K562 (cell line): ENCODE data around the gene BIRC7. TPM values are rescaled to one million over a fixed set of nuclear protein-coding genes. Genes with fewer than 3 reads are reported as not detected.

ENCODE experiments used
- ARID1B ChIP-seq: fragments of 450-650 bp; IDR thresholded peaks from 2 replicates; pipeline ENCODE4 v1.6.1; 2016; ENCODE audit warnings: antibody characterized with exemption, mild to moderate bottlenecking, inconsistent platforms
- BHLHE40 ChIP-seq: IDR thresholded peaks from 2 replicates; pipeline ENCODE4 v1.6.1; 2011; ENCODE audit warnings: low read length, improper control_type of control experiment
- COPS2 ChIP-seq: fragments of 450-650 bp; conservative IDR thresholded peaks from 2 replicates; pipeline ENCODE4 v1.6.1; 2016; ENCODE audit warnings: mild to moderate bottlenecking, moderate library complexity
- DPF2 ChIP-seq: fragments of 450-650 bp; IDR thresholded peaks from 2 replicates; pipeline ENCODE4 v1.6.1; 2016
- EP300 ChIP-seq: IDR thresholded peaks from 2 replicates; pipeline ENCODE4 v1.6.1; 2012; ENCODE audit warnings: low read length, improper control_type of control experiment
- FOXJ2 ChIP-seq: fragments of 200-800 bp; sonication (Bioruptor generic); IDR thresholded peaks from 2 replicates; pipeline ENCODE4 v1.6.1; 2016; ENCODE audit warnings: missing genetic modification characterization, missing compliant biosample characterization
- GTF2F1 ChIP-seq: IDR thresholded peaks from 2 replicates; pipeline ENCODE4 v1.6.1; 2011; ENCODE audit warnings: low read depth, low read length, improper control_type of control experiment
- MTA2 ChIP-seq: fragments of 450-650 bp; IDR thresholded peaks from 2 replicates; pipeline ENCODE4 v1.6.1; 2016; ENCODE audit warnings: low read depth
- PRMT5 ChIP-seq: sonication (generic); formaldehyde crosslinking; IDR thresholded peaks from 2 replicates; pipeline ENCODE4 v1.5.0; 2020; ENCODE audit warnings: missing genetic modification reagents
- PTRF ChIP-seq: fragments of 450-650 bp; IDR thresholded peaks from 2 replicates; pipeline ENCODE4 v1.6.1; 2016; ENCODE audit warnings: mild to moderate bottlenecking, missing genetic modification characterization, missing compliant biosample characterization
- RBFOX2 ChIP-seq: fragments of 200-400 bp; formaldehyde crosslinking; IDR thresholded peaks from 2 replicates; pipeline ENCODE4 v1.6.1; 2017; ENCODE audit warnings: low read depth, mild to moderate bottlenecking, low read length, moderate library complexity
- TEAD4 ChIP-seq, 2 experiments: sonication (generic) in 1 of 2; formaldehyde crosslinking in 1 of 2; IDR thresholded peaks; 2 replicates each; pipeline versions ENCODE4 v1.6.1 to v1.8.0; 2012 to 2022; ENCODE audit warnings: borderline replicate concordance in 1 of 2, inconsistent platforms in 1 of 2, low read length in 1 of 2, mild to moderate bottlenecking in 1 of 2, missing genetic modification reagents in 1 of 2
- THAP12 ChIP-seq: fragments of 250-450 bp; sonication (Bioruptor Pico); IDR thresholded peaks from 2 replicates; pipeline ENCODE4 v1.9.0; 2021; ENCODE audit warnings: mild to moderate bottlenecking, inconsistent platforms
- ZFP30 ChIP-seq: fragments of 250-450 bp; sonication (Bioruptor Pico); IDR thresholded peaks from 2 replicates; pipeline ENCODE4 v1.8.0; 2022; ENCODE audit warnings: moderate library complexity, mild to moderate bottlenecking, inconsistent platforms, borderline replicate concordance
- ZNF23 ChIP-seq: fragments of 250-450 bp; sonication (Bioruptor Pico); IDR thresholded peaks from 2 replicates; pipeline ENCODE4 v1.4.0; 2020; ENCODE audit warnings: mild to moderate bottlenecking
- ZNF717 ChIP-seq: fragments of 250-450 bp; sonication (Bioruptor Pico); IDR thresholded peaks from 2 replicates; pipeline ENCODE4 v1.5.0; 2021
- polyA plus RNA-seq, 8 experiments: library from polyadenylated mRNA; depleted of rRNA in 4 of 8; stranded (reverse) in 5 of 8; unstranded in 3 of 8; fragments of >200 nt; fragmentation: Nextera tagmentation in 2 of 8; fragmentation: Illumina TruSeq in 1 of 8; extraction: Ambion mirVana in 2 of 8; extraction: Trizol in 1 of 8; gene quantifications; 2 replicates each; pipeline versions ENCODE4 v1.2.1 to v1.2.3, GENCODE V29; 2011 to 2014; ENCODE audit warnings: inconsistent platforms in 1 of 8, missing spikeins in 1 of 8
- total RNA-seq, 7 experiments: library from RNA; depleted of rRNA in 6 of 7; stranded (reverse); fragments of >200 nt in 6 of 7; fragmentation: Illumina TruSeq in 2 of 7; extraction: Trizol in 2 of 7; gene quantifications; 2 replicates each; pipeline versions ENCODE4 v1.2.1 to v1.2.3, GENCODE V29; 2011 to 2021; ENCODE audit warnings: low replicate concordance in 1 of 7
- TF ChIP-seq, protein P1 (sequence below): sonication (generic); formaldehyde crosslinking; IDR thresholded peaks from 2 replicates; pipeline ENCODE4 v1.8.1; 2023; ENCODE audit warnings: mild to moderate bottlenecking, missing genetic modification reagents
- TF ChIP-seq, protein P2 (sequence below): fragments of 150-350 bp; conservative IDR thresholded peaks from 2 replicates; pipeline ENCODE4 v1.6.1; 2014; ENCODE audit warnings: low read length
- TF ChIP-seq, protein P3 (sequence below): fragments of 450-650 bp; IDR thresholded peaks from 2 replicates; pipeline ENCODE4 v1.6.1; 2018; ENCODE audit not compliant: partially characterized antibody

The BIRC7 gene
- total and polyA plus RNA-seq, 9 of the 15 experiments (the other 6 are each of a cell fraction or from before 2014, with no cell fraction given) = 0.14 to 0.19 (median 0.16) TPM; not detected in 5

DNA sequence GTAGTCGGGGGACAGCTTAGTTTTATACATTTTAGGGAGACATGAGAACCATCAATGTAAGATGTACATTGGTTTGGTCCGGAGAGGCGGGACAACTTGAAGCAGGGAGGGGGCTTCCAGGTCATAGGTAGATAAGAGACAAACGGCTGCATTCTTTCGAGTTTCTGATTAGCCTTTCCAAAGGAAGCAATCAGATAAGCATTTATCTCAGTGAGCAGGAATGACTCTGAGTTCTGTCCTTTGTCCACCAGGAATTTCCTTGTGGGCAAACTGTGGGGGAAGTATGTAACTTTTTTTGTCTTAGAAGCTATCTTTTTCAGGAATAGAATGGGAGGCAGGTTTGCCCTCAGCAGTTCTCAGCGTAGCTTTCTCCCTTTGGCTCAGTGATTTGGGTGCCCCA lies 21.2 kb upstream of the BIRC7 start (continued):
- TF ChIP-seq TEAD4 (IDR thresholded peaks at IDR 0.05; ENCODE audit: low read length) (peak; percentile 42; the same call in 1 of the 2 replicates), TEAD4 (CRISPR knock-in tag; IDR thresholded peaks at IDR 0.05; ENCODE audit: borderline replicate concordance) (no peak), PRMT5 (no peak), THAP12 (CRISPR knock-in tag) (no peak), MTA2 (no peak), EP300 (peak; percentile 67; the same call in 1 of the 2 replicates), PTRF (tag) (no peak), FOXJ2 (tag) (no peak), COPS2 (no peak), DPF2 (peak; percentile 38; the same call in 1 of the 2 replicates), GTF2F1 (no peak), ZFP30 (CRISPR knock-in tag) (no peak), ZNF23 (CRISPR knock-in tag) (no peak), BHLHE40 (no peak), ARID1B (peak; percentile 71), RBFOX2 (no peak), ZNF717 (CRISPR knock-in tag) (no peak)
- TF ChIP-seq, protein P1, sequence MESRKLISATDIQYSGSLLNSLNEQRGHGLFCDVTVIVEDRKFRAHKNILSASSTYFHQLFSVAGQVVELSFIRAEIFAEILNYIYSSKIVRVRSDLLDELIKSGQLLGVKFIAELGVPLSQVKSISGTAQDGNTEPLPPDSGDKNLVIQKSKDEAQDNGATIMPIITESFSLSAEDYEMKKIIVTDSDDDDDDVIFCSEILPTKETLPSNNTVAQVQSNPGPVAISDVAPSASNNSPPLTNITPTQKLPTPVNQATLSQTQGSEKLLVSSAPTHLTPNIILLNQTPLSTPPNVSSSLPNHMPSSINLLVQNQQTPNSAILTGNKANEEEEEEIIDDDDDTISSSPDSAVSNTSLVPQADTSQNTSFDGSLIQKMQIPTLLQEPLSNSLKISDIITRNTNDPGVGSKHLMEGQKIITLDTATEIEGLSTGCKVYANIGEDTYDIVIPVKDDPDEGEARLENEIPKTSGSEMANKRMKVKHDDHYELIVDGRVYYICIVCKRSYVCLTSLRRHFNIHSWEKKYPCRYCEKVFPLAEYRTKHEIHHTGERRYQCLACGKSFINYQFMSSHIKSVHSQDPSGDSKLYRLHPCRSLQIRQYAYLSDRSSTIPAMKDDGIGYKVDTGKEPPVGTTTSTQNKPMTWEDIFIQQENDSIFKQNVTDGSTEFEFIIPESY (CRISPR knock-in tag) = no peak
- TF ChIP-seq, protein P2, sequence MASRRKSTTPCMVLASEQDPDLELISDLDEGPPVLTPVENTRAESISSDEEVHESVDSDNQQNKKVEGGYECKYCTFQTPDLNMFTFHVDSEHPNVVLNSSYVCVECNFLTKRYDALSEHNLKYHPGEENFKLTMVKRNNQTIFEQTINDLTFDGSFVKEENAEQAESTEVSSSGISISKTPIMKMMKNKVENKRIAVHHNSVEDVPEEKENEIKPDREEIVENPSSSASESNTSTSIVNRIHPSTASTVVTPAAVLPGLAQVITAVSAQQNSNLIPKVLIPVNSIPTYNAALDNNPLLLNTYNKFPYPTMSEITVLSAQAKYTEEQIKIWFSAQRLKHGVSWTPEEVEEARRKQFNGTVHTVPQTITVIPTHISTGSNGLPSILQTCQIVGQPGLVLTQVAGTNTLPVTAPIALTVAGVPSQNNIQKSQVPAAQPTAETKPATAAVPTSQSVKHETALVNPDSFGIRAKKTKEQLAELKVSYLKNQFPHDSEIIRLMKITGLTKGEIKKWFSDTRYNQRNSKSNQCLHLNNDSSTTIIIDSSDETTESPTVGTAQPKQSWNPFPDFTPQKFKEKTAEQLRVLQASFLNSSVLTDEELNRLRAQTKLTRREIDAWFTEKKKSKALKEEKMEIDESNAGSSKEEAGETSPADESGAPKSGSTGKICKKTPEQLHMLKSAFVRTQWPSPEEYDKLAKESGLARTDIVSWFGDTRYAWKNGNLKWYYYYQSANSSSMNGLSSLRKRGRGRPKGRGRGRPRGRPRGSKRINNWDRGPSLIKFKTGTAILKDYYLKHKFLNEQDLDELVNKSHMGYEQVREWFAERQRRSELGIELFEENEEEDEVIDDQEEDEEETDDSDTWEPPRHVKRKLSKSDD = no peak
- TF ChIP-seq, protein P3, sequence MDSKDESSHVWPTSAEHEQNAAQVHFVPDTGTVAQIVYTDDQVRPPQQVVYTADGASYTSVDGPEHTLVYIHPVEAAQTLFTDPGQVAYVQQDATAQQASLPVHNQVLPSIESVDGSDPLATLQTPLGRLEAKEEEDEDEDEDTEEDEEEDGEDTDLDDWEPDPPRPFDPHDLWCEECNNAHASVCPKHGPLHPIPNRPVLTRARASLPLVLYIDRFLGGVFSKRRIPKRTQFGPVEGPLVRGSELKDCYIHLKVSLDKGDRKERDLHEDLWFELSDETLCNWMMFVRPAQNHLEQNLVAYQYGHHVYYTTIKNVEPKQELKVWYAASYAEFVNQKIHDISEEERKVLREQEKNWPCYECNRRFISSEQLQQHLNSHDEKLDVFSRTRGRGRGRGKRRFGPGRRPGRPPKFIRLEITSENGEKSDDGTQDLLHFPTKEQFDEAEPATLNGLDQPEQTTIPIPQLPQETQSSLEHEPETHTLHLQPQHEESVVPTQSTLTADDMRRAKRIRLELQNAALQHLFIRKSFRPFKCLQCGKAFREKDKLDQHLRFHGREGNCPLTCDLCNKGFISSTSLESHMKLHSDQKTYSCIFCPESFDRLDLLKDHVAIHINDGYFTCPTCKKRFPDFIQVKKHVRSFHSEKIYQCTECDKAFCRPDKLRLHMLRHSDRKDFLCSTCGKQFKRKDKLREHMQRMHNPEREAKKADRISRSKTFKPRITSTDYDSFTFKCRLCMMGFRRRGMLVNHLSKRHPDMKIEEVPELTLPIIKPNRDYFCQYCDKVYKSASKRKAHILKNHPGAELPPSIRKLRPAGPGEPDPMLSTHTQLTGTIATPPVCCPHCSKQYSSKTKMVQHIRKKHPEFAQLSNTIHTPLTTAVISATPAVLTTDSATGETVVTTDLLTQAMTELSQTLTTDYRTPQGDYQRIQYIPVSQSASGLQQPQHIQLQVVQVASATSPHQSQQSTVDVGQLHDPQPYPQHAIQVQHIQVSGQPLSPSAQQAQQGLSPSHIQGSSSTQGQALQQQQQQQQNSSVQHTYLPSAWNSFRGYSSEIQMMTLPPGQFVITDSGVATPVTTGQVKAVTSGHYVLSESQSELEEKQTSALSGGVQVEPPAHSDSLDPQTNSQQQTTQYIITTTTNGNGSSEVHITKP = peak; percentile 58
